NCI-H128 (cell line): ENCODE measurements around the gene SEC31A.

Experiments used
- DNase-seq: peaks from one replicate; lab custom pipeline; 2025; ENCODE audit not compliant: unreplicated experiment; lab: John Stamatoyannopoulos, UW

SEC31A gene

DNA sequence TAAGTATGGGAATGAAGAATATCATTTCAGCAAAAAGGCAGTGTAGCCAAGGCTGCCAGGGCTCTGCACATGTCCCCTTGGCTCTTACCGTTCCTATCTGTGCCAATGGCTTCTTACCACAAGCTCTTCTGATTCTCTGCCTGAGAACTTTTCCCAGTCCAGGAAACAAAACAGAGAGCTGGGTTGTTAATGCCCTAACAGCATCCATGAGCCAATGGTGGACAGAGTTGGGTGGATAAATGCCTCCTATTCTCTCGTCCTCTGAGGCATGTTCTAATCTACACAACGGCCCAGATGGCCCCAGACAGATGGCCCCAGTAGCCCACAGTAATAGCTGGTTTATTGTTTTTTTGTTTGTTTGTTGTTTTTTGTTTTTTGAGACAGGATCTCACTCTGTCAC is 120.3 kb downstream of the SEC31A start:
- no peak for DNase-seq
